Gastrocnemius medialis (tissue), 4 donors: ENCODE data around the gene IFNA13.

Source experiments
- CTCF ChIP-seq, 5 experiments: fragments of 450-650 bp in 3 of 5; fragments of 200-600 bp in 2 of 5; sonication (generic) in 2 of 5; IDR thresholded peaks in 4 of 5; conservative IDR thresholded peaks in 1 of 5; 1 replicate in 4 of 5; 2 replicates in 1 of 5; pipeline ENCODE4 v1.5.1; 2016 to 2019; ENCODE audit warnings: antibody characterized with exemption in 5 of 5, mild to moderate bottlenecking in 3 of 5, moderate library complexity in 3 of 5
- POLR2A ChIP-seq, 2 donors: fragments of 450-650 bp; IDR thresholded peaks; one replicate each; pipeline ENCODE4 v1.6.1; 2017; ENCODE audit warnings: antibody characterized with exemption in 2 of 2, mild to moderate bottlenecking in 2 of 2, moderate library complexity in 2 of 2

- TF ChIP-seq CTCF (IDR thresholded peaks at IDR 0.05 in 4 of 5, conservative IDR thresholded peaks at IDR 0.05 in 1 of 5) (peak in 1 of 5 experiments; percentile 13), POLR2A (IDR thresholded peaks at IDR 0.05) (peak in 1 of 2 donors; percentile 59)
Observed at GRCh38 chr9:21334701-21335632, 32.9 kb downstream of the IFNA13 start, which contains the start of gene KLHL9.
